Esophagus (tissue), 2 donors: ENCODE data around the gene EIF3F. TPM values are rescaled to one million over a fixed set of nuclear protein-coding genes. Genes with fewer than 3 reads are reported as not detected.

ENCODE experiments used
- H3K27ac ChIP-seq, 2 donors: one replicate each; pipeline ENCODE4 v1.5.1; 2013; ENCODE audit warnings: low read depth in 2 of 2, mild to moderate bottlenecking in 2 of 2, inconsistent platforms in 1 of 2, low read length in 1 of 2, moderate library complexity in 1 of 2
- H3K27me3 ChIP-seq, 2 donors: one replicate each; pipeline ENCODE4 v1.6.1; 2013; ENCODE audit warnings: low read length in 2 of 2, control low read depth in 1 of 2, mild to moderate bottlenecking in 1 of 2; ENCODE audit not compliant: insufficient read depth in 2 of 2, control insufficient read depth in 1 of 2
- H3K36me3 ChIP-seq, 2 donors: one replicate each; pipeline ENCODE4 v1.6.1; 2013; ENCODE audit warnings: low read length in 1 of 2; ENCODE audit not compliant: control insufficient read depth in 2 of 2, insufficient read depth in 2 of 2
- H3K4me1 ChIP-seq, 2 donors: one replicate each; pipeline ENCODE4 v1.6.1; 2013; ENCODE audit warnings: low read length in 1 of 2; ENCODE audit not compliant: control insufficient read depth in 2 of 2, insufficient read depth in 2 of 2
- H3K4me3 ChIP-seq, 2 donors: one replicate each; pipeline ENCODE4 v1.5.1; 2013; ENCODE audit warnings: low read length in 2 of 2, mild to moderate bottlenecking in 2 of 2, low read depth in 1 of 2, moderate library complexity in 1 of 2
- H3K9me3 ChIP-seq, 2 donors: one replicate each; pipeline ENCODE4 v1.6.1; 2013; ENCODE audit warnings: mild to moderate bottlenecking in 2 of 2, low read depth in 1 of 2, low read length in 1 of 2, moderate library complexity in 1 of 2; ENCODE audit not compliant: control insufficient read depth in 2 of 2, insufficient read depth in 1 of 2
- WGBS, 2 donors: extraction: QIAGEN DNeasy Blood & Tissue Kit; methylation state at CpG; one replicate each; pipeline ENCODE4 v1.1.7; 2013; 5-methylcytosine and 5-hydroxymethylcytosine counted together
- polyA plus RNA-seq, 2 donors: library from polyadenylated mRNA; stranded (reverse); fragments of 200-250 nt; gene quantifications; one replicate each; pipeline ENCODE4 v1.2.3, GENCODE V29; 2013
- donor health status: healthy with polysubstance abuse.
- donor health status: Bipolar disorder and iron deficiency.

EIF3F gene
- polyA plus RNA-seq, 2 donors = 80.4 to 406 TPM

DNA sequence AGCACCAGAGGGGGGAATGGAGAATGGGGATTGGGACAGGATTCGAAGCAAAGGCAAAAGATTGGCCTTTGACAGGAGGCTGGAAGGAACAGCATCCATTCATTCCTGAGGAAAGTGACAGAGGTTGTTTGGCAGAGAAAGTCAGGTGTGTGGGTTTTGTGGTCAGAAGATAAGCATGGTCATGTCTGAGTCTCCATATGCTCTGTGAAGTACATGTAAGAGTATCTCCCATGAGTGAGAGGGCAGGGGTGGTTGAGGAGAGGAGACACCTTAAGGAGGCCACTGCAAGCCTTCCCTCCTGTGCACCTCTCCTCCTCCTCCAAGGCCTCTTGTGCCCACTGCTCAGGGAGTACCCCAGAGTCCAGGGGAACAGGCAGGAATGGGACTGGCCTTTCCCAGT is 20.0 kb upstream of the EIF3F start:
- Histone ChIP-seq H3K27ac (no peak overlapping the region), H3K27me3 (peaks cover 0 to 4% of the 10 kb centered on the region in 2 donors), H3K4me3 (no peak overlapping the region), H3K4me1 (no peaks in the 10 kb centered on the region), H3K36me3 (no peaks in the 10 kb centered on the region), H3K9me3 (peaks cover 0 to 3% of the 10 kb centered on the region in 2 donors)
- 73 to 83% methylated on average over 1 of the region's 1 CpG for WGBS, 2 donors

DNA sequence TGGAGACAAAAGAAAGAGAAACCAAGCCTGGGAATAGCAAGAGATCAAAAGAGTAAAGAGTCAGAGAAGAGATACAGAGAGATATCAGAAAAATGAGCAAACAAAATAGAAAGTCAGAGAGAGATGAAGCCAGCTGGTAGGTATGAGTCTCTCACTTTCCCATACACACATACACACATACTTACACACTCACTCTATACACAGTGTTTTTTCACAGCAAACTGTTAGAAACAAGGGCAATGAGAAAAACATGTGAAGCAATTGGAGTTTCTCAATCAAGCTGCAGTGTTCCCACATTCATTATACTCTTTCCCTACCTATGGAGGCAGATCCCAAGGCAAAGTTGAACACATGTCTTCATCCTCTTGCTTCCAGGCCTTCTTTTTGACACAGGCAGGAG is 19.3 kb upstream of the EIF3F start:
- Histone ChIP-seq H3K27me3 (peaks cover 0 to 4% of the 10 kb centered on the region in 2 donors), H3K4me1 (no peaks in the 10 kb centered on the region), H3K9me3 (peaks cover 0 to 3% of the 10 kb centered on the region in 2 donors), H3K4me3 (no peak overlapping the region), H3K36me3 (no peaks in the 10 kb centered on the region), H3K27ac (no peak overlapping the region)

DNA sequence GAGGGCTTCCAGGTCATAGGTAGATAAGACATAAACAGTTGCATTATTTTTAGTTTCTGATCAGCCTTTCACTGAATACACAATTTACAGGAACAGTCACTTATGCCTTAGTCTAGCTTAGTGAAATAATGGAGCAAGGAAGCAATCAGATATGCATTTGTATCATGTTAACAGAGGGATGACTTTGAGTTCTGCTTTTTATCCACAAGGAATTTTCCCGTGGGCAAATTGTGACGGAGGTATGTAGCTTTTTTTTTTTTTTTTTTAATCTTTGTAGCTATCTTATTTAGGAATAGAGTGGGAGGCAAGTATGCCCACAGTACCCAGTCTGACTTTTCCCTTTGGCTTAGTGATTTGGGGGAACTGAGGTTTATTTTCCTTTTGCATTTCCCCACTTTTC is 18.5 kb upstream of the EIF3F start:
- no peaks in the 10 kb centered on the region for H3K4me1 ChIP-seq
- no peaks in the 10 kb centered on the region for H3K9me3 ChIP-seq
- WGBS, 2 donors = 52 to 62% methylated on average over 2 of the region's 2 CpGs
- no peaks in the 10 kb centered on the region for H3K27me3 ChIP-seq
- no peaks in the 10 kb centered on the region for H3K36me3 ChIP-seq
- no peak overlapping the region for H3K4me3 ChIP-seq
- no peak overlapping the region for H3K27ac ChIP-seq

DNA sequence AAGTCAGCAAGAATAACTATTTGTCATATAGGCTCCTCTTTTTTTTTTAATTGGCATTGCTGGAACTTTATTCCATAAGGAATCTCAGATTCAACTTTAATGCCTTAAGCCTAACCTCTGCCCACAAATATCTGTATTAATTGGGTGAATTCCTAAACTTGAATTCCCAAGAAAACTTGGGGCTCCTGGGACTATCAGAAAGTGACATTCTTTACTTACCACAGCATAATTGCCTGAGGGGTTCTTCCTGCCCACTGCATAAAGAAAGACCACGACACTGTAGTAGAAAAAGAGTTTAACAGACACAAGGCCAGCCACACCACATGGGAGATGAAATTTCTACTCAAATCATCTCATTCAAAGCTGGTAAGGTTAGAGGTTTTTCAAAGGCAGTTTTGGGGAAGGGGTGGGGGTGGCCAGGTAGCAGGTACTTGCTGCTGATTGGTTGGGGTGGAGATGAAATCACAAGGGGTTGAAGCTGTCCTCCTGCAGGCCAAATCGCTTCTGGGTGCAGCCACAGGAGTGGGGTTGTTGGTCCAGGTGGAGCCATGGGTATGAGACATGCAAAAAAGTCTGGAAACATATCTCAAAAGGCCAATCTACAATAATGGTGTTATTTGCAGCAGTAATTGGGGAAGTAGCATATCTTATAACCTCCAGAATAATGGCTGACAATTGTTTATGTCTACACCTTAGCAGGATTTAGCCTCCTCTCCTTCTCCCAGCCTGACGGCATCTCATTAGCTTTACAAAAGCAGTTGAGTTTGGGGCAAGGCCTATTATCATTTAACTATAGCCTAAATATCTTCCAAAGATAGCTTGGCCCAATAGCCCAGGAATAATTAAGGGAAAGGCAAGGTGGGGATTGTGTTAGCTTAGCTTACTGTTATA is 17.1 kb upstream of the EIF3F start:
- H3K27me3 ChIP-seq = no peaks in the 10 kb centered on the region
- no peaks in the 10 kb centered on the region for H3K4me1 ChIP-seq
- WGBS, 2 donors = 62 to 64% methylated on average over 3 of the region's 3 CpGs
- no peak overlapping the region for H3K4me3 ChIP-seq
- no peaks in the 10 kb centered on the region for H3K9me3 ChIP-seq
- no peaks in the 10 kb centered on the region for H3K36me3 ChIP-seq
- no peak overlapping the region for H3K27ac ChIP-seq

DNA sequence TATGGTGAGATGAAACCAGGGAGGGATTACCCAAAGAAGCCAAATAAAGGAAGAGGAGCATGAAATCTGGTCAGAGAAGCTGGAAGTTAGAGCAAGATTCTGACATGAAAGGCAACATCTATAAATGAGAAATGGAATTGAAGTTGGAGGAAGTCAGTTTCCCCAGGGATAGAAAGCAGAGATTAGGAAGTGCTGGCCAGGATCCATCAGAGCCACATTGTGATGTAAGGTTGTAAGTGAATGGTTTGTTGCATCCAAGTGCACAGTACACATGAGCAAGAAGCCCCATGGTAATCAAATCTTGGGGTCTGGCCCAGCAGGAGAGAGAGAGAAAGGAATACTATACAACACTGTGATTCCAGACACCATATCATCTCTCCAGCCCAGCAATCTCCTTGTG is 15.3 kb upstream of the EIF3F start:
- Histone ChIP-seq H3K27ac (no peak overlapping the region), H3K9me3 (no peaks in the 10 kb centered on the region), H3K4me1 (no peaks in the 10 kb centered on the region)

DNA sequence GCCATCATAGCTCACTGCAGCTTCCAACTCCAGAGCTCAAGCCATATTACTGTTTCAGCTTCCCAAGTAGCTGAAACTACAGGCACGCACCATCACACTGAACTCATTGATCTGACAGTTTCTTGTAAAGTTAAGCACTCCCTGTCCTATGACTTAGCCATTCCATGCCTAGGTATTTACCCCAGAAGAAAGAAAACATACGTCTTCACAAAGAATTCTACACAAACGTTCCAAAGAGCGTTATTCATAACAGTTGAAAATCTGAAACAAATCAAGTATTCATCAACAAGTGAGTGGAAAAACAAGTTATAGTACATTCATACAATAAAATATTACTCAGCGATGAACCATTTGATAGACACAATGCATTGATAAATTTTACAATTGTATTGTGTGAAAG is 14.1 kb upstream of the EIF3F start:
- Histone ChIP-seq H3K36me3 (no peaks in the 10 kb centered on the region), H3K4me1 (no peaks in the 10 kb centered on the region), H3K27ac (no peak overlapping the region), H3K4me3 (no peak overlapping the region), H3K9me3 (no peaks in the 10 kb centered on the region), H3K27me3 (no peaks in the 10 kb centered on the region)
- 81 to 85% methylated on average over 5 of the region's 5 CpGs for WGBS, 2 donors

More for the DNA sequence above, 15.3 kb upstream of the EIF3F start:
- Histone ChIP-seq H3K4me3 (no peak overlapping the region), H3K36me3 (no peaks in the 10 kb centered on the region), H3K27me3 (no peaks in the 10 kb centered on the region)

DNA sequence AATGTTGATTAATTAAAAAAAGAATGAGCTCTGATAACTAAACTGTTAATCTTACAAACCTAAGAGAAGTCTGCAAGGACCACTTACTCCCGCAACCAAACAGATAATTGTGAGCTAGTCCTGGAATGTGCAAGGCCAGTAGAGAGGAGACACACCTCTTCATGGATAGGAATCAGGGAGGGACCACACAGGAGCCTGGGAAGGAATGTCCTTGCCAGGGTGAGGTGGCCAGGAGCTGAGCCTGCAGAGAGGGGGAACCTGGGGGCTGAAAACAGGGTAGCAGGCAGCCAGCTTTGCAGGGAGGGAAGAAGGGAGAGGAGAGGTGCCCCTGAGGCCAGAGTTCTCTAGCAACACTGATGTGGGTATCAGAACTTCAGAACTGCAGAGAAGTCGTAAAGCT is 12.5 kb upstream of the EIF3F start:
- Histone ChIP-seq H3K4me1 (no peaks in the 10 kb centered on the region), H3K27ac (no peak overlapping the region), H3K36me3 (no peaks in the 10 kb centered on the region), H3K4me3 (no peak overlapping the region), H3K9me3 (no peaks in the 10 kb centered on the region), H3K27me3 (no peaks in the 10 kb centered on the region)
- 77 to 86% methylated on average over 2 of the region's 2 CpGs for WGBS, 2 donors

DNA sequence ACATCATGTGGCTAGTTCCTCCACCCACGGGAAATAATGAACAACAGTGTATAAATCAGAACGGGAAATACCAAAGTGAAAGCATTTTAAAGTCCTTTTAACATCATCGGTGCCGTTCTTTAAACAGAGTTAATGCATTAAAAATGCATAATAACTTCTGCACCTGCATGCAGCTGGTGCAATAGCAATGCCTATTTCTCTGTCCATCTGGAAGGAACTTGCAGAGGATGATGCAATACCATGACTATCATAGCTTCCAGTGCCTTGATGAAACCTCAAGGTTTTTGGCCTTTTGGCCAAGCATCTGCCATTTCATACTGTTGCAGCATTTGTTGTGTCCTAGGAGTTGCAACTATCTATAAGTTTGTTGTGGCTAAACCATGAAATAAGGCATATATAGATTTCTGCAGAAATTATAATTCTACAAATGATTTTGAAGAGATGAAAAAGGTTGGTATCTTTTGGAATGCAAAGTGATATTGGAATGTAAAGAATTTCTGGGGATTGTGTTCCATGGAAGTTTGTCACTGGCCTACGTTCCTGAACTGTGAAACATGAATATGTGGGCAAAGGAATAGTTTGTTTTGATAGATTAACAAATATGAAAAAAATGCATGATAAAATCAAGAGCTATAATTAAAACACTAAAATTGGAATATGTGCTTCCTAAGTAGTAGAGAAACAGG is 9.8 kb upstream of the EIF3F start:
- Histone ChIP-seq H3K27me3 (no peaks in the 10 kb centered on the region), H3K4me1 (no peaks in the 10 kb centered on the region), H3K27ac (no peak overlapping the region), H3K36me3 (no peaks in the 10 kb centered on the region), H3K4me3 (no peak overlapping the region), H3K9me3 (no peaks in the 10 kb centered on the region)
- WGBS, 2 donors = 56% methylated on average over 5 of the region's 5 CpGs

DNA sequence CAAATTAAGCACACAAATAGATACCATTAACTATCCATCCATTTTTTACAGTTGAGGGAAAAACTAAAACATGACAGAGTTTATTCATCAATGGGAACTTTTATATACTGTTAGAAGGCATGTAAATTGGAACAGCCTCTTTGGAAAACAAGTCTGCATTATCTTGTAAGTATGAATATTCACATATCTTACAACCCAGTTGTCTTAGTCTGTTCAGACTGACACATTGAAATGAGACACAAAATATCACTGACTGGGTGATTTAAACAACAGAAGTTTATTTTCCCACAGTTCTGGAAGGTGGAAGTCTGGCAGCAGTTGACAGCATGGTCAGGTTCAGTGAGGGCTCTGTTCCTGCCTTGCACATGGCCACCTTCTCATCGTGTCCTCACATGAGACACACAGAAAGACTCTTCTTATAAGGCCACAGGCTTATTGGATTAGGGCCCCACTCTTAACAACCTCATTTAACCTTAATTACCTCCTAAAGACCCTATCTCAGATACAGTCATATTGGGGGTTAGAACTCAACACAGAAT is 5.4 kb upstream of the EIF3F start:
- no peaks in the 10 kb centered on the region for H3K9me3 ChIP-seq
- WGBS, 2 donors = 72 to 79% methylated on average over 1 of the region's 1 CpG

More for the DNA sequence above, 5.4 kb upstream of the EIF3F start:
- no peak overlapping the region for H3K27ac ChIP-seq
- no peak overlapping the region for H3K4me3 ChIP-seq
- no peaks in the 10 kb centered on the region for H3K36me3 ChIP-seq
- peaks cover 0 to 2% of the 10 kb centered on the region in 2 donors for H3K4me1 ChIP-seq
- no peaks in the 10 kb centered on the region for H3K27me3 ChIP-seq
